ENCODE results near the gene DDX5.

DNA sequence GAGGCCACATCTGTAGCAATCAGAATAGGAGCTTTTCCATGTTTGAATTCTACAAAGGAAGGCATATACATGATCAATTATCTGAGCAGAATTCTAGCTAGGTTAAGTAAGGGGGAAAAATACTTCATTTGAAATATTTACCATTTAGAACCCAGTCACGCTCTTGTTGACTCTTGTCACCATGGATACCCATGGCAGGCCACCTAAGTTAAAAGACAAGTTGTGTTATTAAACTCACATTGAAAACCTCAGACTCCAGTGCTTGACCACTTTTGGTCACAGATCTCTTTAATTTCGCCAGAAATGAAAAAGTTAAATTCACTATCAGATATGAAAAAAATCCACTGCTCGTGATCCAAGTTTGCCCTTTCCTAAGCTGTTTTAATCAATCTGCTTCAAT is 4.1 kb downstream of the DDX5 start:
- TF ChIP-seq, protein P1, sequence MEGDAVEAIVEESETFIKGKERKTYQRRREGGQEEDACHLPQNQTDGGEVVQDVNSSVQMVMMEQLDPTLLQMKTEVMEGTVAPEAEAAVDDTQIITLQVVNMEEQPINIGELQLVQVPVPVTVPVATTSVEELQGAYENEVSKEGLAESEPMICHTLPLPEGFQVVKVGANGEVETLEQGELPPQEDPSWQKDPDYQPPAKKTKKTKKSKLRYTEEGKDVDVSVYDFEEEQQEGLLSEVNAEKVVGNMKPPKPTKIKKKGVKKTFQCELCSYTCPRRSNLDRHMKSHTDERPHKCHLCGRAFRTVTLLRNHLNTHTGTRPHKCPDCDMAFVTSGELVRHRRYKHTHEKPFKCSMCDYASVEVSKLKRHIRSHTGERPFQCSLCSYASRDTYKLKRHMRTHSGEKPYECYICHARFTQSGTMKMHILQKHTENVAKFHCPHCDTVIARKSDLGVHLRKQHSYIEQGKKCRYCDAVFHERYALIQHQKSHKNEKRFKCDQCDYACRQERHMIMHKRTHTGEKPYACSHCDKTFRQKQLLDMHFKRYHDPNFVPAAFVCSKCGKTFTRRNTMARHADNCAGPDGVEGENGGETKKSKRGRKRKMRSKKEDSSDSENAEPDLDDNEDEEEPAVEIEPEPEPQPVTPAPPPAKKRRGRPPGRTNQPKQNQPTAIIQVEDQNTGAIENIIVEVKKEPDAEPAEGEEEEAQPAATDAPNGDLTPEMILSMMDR (IDR thresholded peaks at IDR 0.05): no peak
- TF ChIP-seq EP300 (IDR thresholded peaks at IDR 0.05): no peak
- no peak for TF ChIP-seq POLR2A (IDR thresholded peaks at IDR 0.05)

Data from ovary (tissue), 3 donors.